Measurements from ENCODE around the gene OBSL1. TPM values are rescaled to one million over a fixed set of nuclear protein-coding genes. Genes with fewer than 3 reads are reported as not detected.

Gene OBSL1
- total RNA-seq, 1 donor from 2014 or later, result 165 TPM

DNA sequence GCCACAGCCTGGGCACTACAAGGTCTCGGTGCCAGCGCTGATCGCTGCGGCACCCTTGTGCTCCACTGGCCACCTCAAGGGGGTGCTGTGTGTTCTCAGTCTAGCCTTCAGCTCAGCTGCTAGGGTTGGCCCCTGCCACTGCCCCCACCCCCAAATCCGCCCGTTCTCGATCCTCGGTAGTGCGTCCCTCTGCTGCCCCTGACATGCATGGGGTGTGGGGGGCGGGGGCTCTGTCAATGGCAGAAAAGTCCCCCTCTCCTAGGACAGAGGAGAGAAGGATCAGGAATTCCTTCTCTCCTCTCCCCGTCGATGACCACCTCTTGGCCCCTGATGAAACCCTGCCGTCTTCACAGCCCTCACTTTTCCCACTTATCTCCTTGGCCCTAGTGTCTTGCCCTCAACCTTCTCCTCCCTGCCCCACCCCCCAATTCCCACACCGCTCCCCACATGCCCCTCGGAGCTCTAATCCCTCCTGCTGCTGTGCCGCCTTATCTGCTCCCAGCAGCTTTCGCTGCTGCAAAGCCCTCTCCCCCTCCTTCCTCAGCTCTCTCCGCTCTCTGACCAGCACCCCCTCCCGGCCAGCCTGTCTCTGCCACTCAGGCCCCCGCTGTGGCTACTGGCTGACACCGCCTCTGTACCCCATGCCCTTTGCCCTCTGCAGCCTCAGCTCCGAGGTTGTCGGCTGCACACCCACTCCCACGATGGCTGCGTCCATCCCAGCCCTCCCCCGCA lies 61.4 kb downstream of the OBSL1 start:
- intact Hi-C loops (cut with DNase I), result no loop called here
- peak; percentile 63 for DNase-seq
- peak; percentile 79 for ATAC-seq (ENCODE audit: poor library complexity)

DNA sequence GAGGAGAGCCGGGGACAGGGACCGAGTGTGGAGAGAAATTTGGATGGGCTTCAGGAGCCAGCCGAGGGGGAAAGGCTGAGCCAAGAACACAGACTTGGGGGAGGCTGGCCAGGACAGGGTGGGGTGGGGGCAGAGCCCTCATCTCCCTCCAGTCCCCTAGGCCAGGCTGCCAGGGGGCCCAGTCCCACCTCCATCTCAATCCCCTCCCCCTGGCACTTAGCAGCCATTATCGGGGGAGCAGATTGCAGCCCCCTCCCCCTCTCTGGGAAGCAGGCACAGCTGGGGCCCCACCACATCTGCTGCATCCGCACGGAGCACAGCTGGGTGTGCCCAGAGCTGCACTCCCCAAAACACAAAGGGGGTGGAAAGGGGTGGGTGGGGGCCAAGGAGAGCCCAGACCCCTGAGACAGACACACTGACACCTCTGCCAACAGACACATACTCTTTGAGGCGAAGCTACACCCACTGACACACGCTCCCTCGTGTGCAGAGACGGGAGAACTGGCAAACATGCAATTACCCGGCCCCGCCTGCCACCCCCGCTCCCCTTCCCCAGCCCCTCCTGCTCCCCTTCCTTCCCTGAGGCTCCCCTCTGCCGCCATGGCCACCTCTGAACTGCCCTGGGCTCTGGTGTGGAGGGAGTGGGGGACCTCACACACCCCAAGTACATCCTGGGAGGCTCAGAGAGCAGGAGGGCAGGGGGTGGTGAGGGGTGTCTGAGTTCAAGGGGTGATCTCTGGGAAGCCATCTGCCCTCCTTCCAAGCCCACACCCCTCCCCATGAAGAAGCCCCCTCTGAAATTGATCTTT lies 62.2 kb downstream of the OBSL1 start:
- intact Hi-C loops (cut with DNase I), result no loop called here

DNA sequence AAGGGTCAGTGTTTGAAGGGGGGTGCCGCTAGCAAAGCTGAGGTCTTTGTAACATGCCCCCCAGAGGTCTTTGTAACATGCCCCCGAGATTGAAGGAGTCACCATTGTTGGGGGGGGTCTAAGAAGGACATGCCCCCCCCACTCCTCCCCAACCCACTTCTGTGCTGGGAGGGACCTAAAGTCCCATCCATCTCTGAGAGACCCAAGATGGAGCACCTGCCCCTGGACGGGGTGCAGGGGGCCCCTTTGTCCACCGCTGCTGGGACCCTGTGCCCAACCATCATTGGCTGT lies 63.0 kb downstream of the OBSL1 start:
- ATAC-seq (ENCODE audit: poor library complexity) (no peak), DNase-seq (no peak)
- intact Hi-C loops (cut with DNase I), result no loop called here

More for the DNA sequence above, 62.2 kb downstream of the OBSL1 start:
- ATAC-seq (ENCODE audit: poor library complexity), result peak; percentile 15
- DNase-seq, result no peak

DNA sequence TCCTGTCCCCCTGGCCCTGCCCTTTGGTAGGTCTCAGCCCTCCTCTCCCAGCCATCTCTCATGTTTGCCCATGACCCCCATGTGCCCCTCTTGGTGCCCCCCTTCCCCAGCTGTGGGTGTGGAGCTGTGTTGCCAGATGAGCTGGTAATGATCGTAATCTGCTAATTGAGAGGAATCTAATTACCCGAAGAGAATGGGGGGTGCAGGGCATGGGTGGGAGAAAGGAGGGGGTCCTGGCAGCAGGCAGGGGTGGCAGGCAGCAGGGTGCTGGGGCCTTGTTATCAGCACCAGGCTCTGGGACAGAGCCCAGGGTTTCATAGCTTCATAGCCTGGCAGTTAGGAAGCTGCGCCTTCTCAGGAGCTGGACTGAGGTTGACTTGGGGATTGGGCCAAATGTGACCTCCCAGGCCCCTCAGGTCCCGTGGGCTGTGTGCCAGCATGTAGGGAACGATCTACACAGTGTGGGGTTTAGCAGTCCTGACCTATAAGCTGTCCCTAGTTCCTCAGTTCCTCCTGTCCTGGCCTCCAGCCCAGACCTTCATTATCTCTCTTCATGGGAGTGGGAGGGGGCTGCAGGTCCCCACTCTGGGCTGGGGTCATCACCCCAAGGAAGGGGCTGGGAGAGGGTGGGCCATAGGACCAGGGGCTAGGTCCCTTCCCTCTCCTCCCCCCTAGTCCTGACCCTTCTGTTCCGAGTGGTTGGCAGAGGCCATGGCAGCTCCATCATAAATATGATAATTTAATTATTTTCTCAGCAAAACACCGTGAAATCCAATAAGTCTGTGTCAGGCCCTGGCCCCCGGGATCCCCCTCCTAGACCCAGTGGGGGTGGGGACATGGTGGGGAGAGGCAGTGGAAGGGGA lies 63.5 kb downstream of the OBSL1 start:
- intact Hi-C loops (cut with DNase I), result no loop called here
- DNase-seq (no peak), ATAC-seq (ENCODE audit: poor library complexity) (peak; percentile 49)

DNA sequence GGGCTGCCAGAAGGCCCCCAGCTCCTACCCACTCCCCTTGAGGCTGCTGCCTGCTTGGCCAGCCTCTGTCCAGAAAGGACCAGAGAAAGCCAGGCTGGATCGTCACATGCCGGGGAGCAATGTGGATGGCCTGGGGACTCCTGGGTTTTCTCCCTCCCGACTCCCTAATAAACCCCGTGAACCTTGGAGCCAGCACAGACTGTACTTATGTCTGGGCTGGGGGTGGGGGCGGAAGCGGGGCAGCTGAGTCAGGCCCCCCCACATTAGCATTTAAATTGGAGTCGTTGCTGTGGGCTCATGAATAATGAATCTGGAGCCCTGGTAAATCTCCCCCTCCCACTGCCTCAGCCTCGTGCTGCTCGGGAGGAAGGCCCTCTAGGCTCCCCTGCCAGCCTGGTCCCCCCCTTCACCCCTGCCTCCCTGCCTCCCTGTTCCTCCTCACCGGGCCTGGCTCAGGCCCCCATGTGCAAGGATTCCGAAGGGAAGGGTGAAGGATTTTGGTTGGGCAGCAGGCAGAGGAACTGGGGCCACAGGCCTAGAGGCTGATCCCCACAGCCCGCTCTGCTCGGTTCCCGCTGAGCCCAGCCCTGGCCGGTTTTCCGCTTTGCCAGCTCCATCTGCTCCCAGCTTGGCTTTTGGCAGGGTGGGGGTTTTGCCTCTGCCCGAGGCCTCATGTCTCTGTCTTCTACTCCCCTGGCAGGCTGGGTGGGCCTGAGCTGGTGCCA lies 64.4 kb downstream of the OBSL1 start:
- DNase-seq, result no peak
- intact Hi-C loops (cut with DNase I), result no loop called here

DNA sequence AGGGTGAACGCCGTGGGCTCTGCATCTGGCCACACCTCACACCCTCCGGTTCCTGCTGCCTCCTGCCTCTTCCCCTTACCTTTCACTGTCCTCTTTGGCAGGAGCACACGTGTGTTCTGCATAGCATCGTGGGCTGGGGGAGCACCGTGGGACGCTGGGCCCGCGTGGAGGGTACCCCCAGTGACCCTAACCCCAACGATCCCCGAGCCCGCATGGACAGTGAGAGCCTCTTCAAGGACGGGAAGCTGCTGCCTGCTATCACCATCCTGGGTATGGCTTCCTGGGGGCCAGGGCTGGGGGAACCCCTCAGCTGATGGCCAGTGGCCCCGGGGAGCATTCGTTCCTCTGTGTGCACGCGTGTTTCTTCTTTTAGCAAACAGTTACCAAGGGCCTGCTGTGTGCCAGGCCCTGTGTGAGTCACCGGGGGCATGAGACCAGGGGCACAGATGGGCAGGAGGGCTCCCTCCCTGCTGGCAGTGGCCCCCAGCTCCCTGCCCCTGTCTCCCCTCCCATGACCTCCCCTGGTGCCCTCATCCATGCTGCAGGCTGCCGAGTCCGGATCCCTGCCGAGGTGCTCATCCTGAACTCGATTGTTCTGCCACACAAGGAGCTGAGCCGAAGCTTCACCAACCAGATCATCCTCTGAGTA lies 65.1 kb downstream of the OBSL1 start:
- no peak for ATAC-seq (ENCODE audit: poor library complexity)
- DNase-seq, result no peak
- intact Hi-C loops (cut with DNase I), result no loop called here

More for the DNA sequence above, 64.4 kb downstream of the OBSL1 start:
- ATAC-seq (ENCODE audit: poor library complexity), result no peak

DNA sequence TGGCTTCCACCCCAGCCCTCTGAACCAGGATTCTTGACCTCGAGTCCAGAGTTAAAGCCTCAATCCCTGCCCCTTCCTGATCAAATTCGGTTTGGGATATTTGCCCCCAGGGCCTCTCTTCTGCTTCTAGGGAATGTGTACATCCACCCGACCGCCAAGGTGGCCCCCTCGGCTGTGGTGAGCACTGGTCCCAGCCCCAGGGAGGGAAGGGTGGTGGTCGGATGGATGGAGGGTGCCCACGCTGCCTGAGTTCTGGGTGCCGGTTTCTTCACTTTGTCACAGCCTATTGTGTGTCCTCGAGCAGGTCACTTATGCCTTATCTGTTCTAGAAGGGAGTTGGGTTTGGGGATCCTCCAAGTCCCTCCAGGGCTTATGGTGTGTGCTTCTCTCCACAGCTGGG lies 65.8 kb downstream of the OBSL1 start:
- no peak for ATAC-seq (ENCODE audit: poor library complexity)
- DNase-seq, result no peak
- intact Hi-C loops (cut with DNase I), result no loop called here

DNA sequence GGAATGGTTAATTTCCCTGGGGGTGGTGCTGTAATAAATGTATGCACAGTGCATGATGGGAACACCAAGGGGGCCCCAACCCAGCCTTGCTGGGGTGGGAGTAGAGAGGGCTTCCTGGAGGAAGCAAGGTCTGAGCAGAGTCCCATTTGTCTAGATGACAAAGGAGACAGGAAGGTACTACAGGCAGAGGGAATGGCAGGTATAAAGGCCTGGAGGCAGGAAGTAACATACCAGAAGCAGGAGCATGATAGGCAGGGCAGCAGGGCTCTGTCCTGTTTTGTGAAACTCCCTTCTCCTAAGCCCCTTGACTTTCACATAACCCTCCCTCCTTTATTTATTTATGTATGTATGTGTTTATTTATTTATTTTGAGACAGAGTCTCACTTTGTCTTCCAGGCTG lies 68.7 kb downstream of the OBSL1 start:
- no peak for DNase-seq
- intact Hi-C loops (cut with DNase I), result no loop called here
- ATAC-seq (ENCODE audit: poor library complexity), result no peak

DNA sequence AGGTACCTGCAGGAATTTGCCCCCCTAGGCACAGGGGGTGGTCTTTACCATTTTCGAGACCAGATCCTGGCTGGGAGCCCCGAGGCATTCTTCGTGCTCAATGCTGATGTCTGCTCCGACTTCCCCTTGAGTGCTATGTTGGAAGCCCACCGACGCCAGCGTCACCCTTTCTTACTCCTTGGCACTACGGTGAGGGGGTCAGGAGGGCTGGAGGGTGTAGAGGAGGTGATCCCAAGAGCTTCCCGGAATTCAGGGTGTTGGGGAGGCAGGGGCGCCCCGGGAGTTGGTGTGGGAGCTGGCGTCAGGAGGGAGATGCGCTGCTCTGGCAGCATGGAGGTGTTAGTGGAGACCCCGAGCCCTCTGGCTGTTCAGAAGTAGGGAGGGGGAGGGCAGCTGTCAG lies 69.5 kb downstream of the OBSL1 start:
- no peak for ATAC-seq (ENCODE audit: poor library complexity)
- intact Hi-C loops (cut with DNase I), result no loop called here
- DNase-seq, result no peak

Small RNAs within 50 kb of the gene (microRNA-seq; reads per million reads assigned to microRNA genes)
- gene MIR3132, result 5.5 reads per million, percentile 15 among the genes with 10 or more reads in this experiment

Other genes with a start within 250 kb of the OBSL1 start
- not detected for gene RESP18, start 238.8 kb downstream of the OBSL1 start, total RNA-seq
- 76.5 TPM for gene DNPEP, start 183.6 kb downstream of the OBSL1 start, total RNA-seq
- gene DES, start 153.2 kb downstream of the OBSL1 start, total RNA-seq, result 12,920 TPM
- gene SPEG, start 136.7 kb downstream of the OBSL1 start, total RNA-seq, result 103 TPM
- gene GMPPA, start 72.6 kb downstream of the OBSL1 start, total RNA-seq, result 22.3 TPM
- gene ASIC4, start 57.1 kb downstream of the OBSL1 start, total RNA-seq, result not detected
- 85.9 TPM for gene CHPF, start 27.7 kb downstream of the OBSL1 start, total RNA-seq
- gene TMEM198, start 27.5 kb downstream of the OBSL1 start, total RNA-seq, result 2.6 TPM
- gene INHA, start 771 bp upstream of the OBSL1 start, total RNA-seq, result 2.6 TPM
- gene STK11IP, start 26.3 kb upstream of the OBSL1 start, total RNA-seq, result 15.6 TPM
- 503 TPM for gene SLC4A3, start 56.1 kb upstream of the OBSL1 start, total RNA-seq